Activated naive CD4-positive, alpha-beta T cell treated with anti-CD3 and anti-CD28 coated beads, Interleukin-2, amount 10 ng/mL, durations not matched to agents 7 days and 5 days (primary cell): ENCODE measurements around the gene SMCO4.
"Not testable (repeated sequence)": the region's sequence is repeated elsewhere in the genome, so short reads cannot be mapped to it uniquely, and the experiment has no call there.

Experiments
- CTCF ChIA-PET: fragments of 350-600 bp; sonication (Branson Sonifier 250); formaldehyde crosslinking; loops from one replicate; lab custom pipeline; 2021; ENCODE audit warnings: antibody characterized with exemption; lab: Charles Lee
- DNase-seq: peaks from one replicate; pipeline ENCODE4 v3.0.0-alpha.2; 2020
- H3K27ac Mint-ChIP-seq: one replicate; pipeline ENCODE4 v1.8.0; 2021; ENCODE audit warnings: mild to moderate bottlenecking, moderate library complexity, mixed read lengths
- H3K27me3 Mint-ChIP-seq: one replicate; pipeline ENCODE4 v1.8.0; 2021; ENCODE audit warnings: mild to moderate bottlenecking, mixed read lengths
- H3K36me3 Mint-ChIP-seq: one replicate; pipeline ENCODE4 v1.8.0; 2021; ENCODE audit warnings: mixed read lengths
- H3K4me1 Mint-ChIP-seq: one replicate; pipeline ENCODE4 v1.8.0; 2021; ENCODE audit warnings: mixed read lengths
- H3K4me3 Mint-ChIP-seq: one replicate; pipeline ENCODE4 v1.8.0; 2021; ENCODE audit warnings: mild to moderate bottlenecking, moderate library complexity, mixed read lengths
- H3K9me3 Mint-ChIP-seq: one replicate; pipeline ENCODE4 v1.8.0; 2021; ENCODE audit warnings: mixed read lengths

SMCO4 gene

GRCh38 chr11:93545566-93545965, 2.4 kb upstream of the SMCO4 start:
- no peaks in the 10 kb centered on the region for H3K9me3 Mint-ChIP-seq
- no peak overlapping the region for H3K27ac Mint-ChIP-seq
- H3K4me3 Mint-ChIP-seq, result no peak overlapping the region
- no peak for DNase-seq
- no peaks in the 10 kb centered on the region for H3K36me3 Mint-ChIP-seq
- peaks cover 32% of the 10 kb centered on the region for H3K4me1 Mint-ChIP-seq
- CTCF ChIA-PET, result no interaction called here
- H3K27me3 Mint-ChIP-seq, result peaks cover 17% of the 10 kb centered on the region

GRCh38 chr11:93542811-93543229, 371 bp downstream of the SMCO4 start:
- H3K27ac Mint-ChIP-seq, result peak overlapping the region; percentile 80
- CTCF ChIA-PET, result interaction anchor here (0.7 to 1.5 kb wide), 4 partner anchors 11 to 311 kb away, joined by 3 to 7 read pairs (median 4); no protein-coding TSS in a partner anchor
- peak overlapping the region; percentile 82 for H3K4me3 Mint-ChIP-seq
- no peaks in the 10 kb centered on the region for H3K36me3 Mint-ChIP-seq
- H3K9me3 Mint-ChIP-seq, result no peaks in the 10 kb centered on the region
- H3K27me3 Mint-ChIP-seq, result peaks cover 8% of the 10 kb centered on the region
- DNase-seq, result peak; percentile 46
- peaks cover 34% of the 10 kb centered on the region for H3K4me1 Mint-ChIP-seq

GRCh38 chr11:93541884-93542810, 1.0 kb downstream of the SMCO4 start:
- Mint-ChIP-seq H3K4me3 (peak overlapping the region; percentile 82), H3K27ac (peak overlapping the region; percentile 80), H3K36me3 (no peaks in the 10 kb centered on the region), H3K27me3 (peaks cover 8% of the 10 kb centered on the region), H3K4me1 (peaks cover 40% of the 10 kb centered on the region), H3K9me3 (no peaks in the 10 kb centered on the region)
- CTCF ChIA-PET, result interaction anchor here (0.7 to 1.5 kb wide), 5 partner anchors 10 to 311 kb away, joined by 3 to 7 read pairs (median 3); no protein-coding TSS in a partner anchor
- peak; percentile 64 for DNase-seq

- no peak overlapping the region for H3K27ac Mint-ChIP-seq
- H3K4me3 Mint-ChIP-seq, result no peak overlapping the region
- CTCF ChIA-PET, result interaction anchor here (1.1 kb wide), 1 partner anchor 29 kb away, joined by 3 read pairs; no protein-coding TSS in a partner anchor
- H3K9me3 Mint-ChIP-seq, result no peaks in the 10 kb centered on the region
- H3K4me1 Mint-ChIP-seq, result peaks cover 45% of the 10 kb centered on the region
- peaks cover 4% of the 10 kb centered on the region for H3K27me3 Mint-ChIP-seq
- DNase-seq, result no peak
- no peaks in the 10 kb centered on the region for H3K36me3 Mint-ChIP-seq
These were observed 2.2 kb downstream of the SMCO4 start for GRCh38 chr11:93540896-93541553.

- no peaks in the 10 kb centered on the region for H3K36me3 Mint-ChIP-seq
- H3K27me3 Mint-ChIP-seq, result no peaks in the 10 kb centered on the region
- CTCF ChIA-PET, result no interaction called here
- no peak overlapping the region for H3K4me3 Mint-ChIP-seq
- H3K4me1 Mint-ChIP-seq, result peaks cover 52% of the 10 kb centered on the region
- no peaks in the 10 kb centered on the region for H3K9me3 Mint-ChIP-seq
- DNase-seq, result no peak
- no peak overlapping the region for H3K27ac Mint-ChIP-seq
These were observed 2.9 kb downstream of the SMCO4 start for GRCh38 chr11:93540337-93540736.

GRCh38 chr11:93537767-93538261, 5.4 kb downstream of the SMCO4 start:
- H3K9me3 Mint-ChIP-seq, result no peaks in the 10 kb centered on the region
- CTCF ChIA-PET, result no interaction called here
- no peak for DNase-seq
- H3K4me1 Mint-ChIP-seq, result peaks cover 46% of the 10 kb centered on the region
- H3K27ac Mint-ChIP-seq, result no peak overlapping the region
- H3K27me3 Mint-ChIP-seq, result no peaks in the 10 kb centered on the region
- H3K36me3 Mint-ChIP-seq, result no peaks in the 10 kb centered on the region
- no peak overlapping the region for H3K4me3 Mint-ChIP-seq

GRCh38 chr11:93537049-93537448, 6.1 kb downstream of the SMCO4 start:
- CTCF ChIA-PET, result interaction anchor here (1.0 kb wide), 1 partner anchor 15 kb away, joined by 3 read pairs; no protein-coding TSS in a partner anchor
- Mint-ChIP-seq H3K4me3 (no peak overlapping the region), H3K27me3 (no peaks in the 10 kb centered on the region), H3K36me3 (no peaks in the 10 kb centered on the region), H3K4me1 (peaks cover 46% of the 10 kb centered on the region), H3K9me3 (no peaks in the 10 kb centered on the region), H3K27ac (no peak overlapping the region)
- no peak for DNase-seq

GRCh38 chr11:93536101-93536861, 6.9 kb downstream of the SMCO4 start:
- peaks cover 48% of the 10 kb centered on the region for H3K4me1 Mint-ChIP-seq
- H3K27ac Mint-ChIP-seq, result no peak overlapping the region
- DNase-seq, result no peak
- no peaks in the 10 kb centered on the region for H3K27me3 Mint-ChIP-seq
- no peak overlapping the region for H3K4me3 Mint-ChIP-seq
- no peaks in the 10 kb centered on the region for H3K36me3 Mint-ChIP-seq
- no peaks in the 10 kb centered on the region for H3K9me3 Mint-ChIP-seq
- CTCF ChIA-PET, result interaction anchor here (1.0 kb wide), 1 partner anchor 14 kb away, joined by 3 read pairs; no protein-coding TSS in a partner anchor

- DNase-seq, H3K27me3 Mint-ChIP-seq, H3K4me3 Mint-ChIP-seq, CTCF ChIA-PET, H3K36me3 Mint-ChIP-seq, H3K9me3 Mint-ChIP-seq, H3K27ac Mint-ChIP-seq: not testable (repeated sequence)
- peaks cover 52% of the 10 kb centered on the region for H3K4me1 Mint-ChIP-seq
These were observed 7.6 kb downstream of the SMCO4 start for GRCh38 chr11:93535578-93535977.

GRCh38 chr11:93532806-93533205, 10.4 kb downstream of the SMCO4 start:
- no peaks in the 10 kb centered on the region for H3K9me3 Mint-ChIP-seq
- CTCF ChIA-PET, result interaction anchor here (2.2 kb wide), 1 partner anchor 10 kb away, joined by 7 read pairs; no protein-coding TSS in a partner anchor
- DNase-seq, result no peak
- no peak overlapping the region for H3K4me3 Mint-ChIP-seq
- H3K36me3 Mint-ChIP-seq, result no peaks in the 10 kb centered on the region
- no peak overlapping the region for H3K27ac Mint-ChIP-seq
- no peaks in the 10 kb centered on the region for H3K27me3 Mint-ChIP-seq
- peaks cover 73% of the 10 kb centered on the region for H3K4me1 Mint-ChIP-seq

GRCh38 chr11:93532281-93532789, 10.9 kb downstream of the SMCO4 start:
- H3K27me3 Mint-ChIP-seq, result no peaks in the 10 kb centered on the region
- DNase-seq, result no peak
- H3K36me3 Mint-ChIP-seq, result no peaks in the 10 kb centered on the region
- H3K4me1 Mint-ChIP-seq, result peaks cover 70% of the 10 kb centered on the region
- no peaks in the 10 kb centered on the region for H3K9me3 Mint-ChIP-seq
- no peak overlapping the region for H3K4me3 Mint-ChIP-seq
- CTCF ChIA-PET, result interaction anchor here (0.6 to 2.2 kb wide), 2 partner anchors 10 to 301 kb away, joined by 3 to 7 read pairs; no protein-coding TSS in a partner anchor
- no peak overlapping the region for H3K27ac Mint-ChIP-seq

- H3K4me1 Mint-ChIP-seq, result peaks cover 76% of the 10 kb centered on the region
- H3K36me3 Mint-ChIP-seq, result peaks cover 1% of the 10 kb centered on the region
- peak overlapping the region; percentile 43 for H3K27ac Mint-ChIP-seq
- no peak for DNase-seq
- H3K27me3 Mint-ChIP-seq, result no peaks in the 10 kb centered on the region
- H3K4me3 Mint-ChIP-seq, result no peak overlapping the region
- CTCF ChIA-PET, result interaction anchor here (1.9 kb wide), 1 partner anchor 12 kb away, joined by 5 read pairs; the partner anchor contains the start of gene SMCO4
- no peaks in the 10 kb centered on the region for H3K9me3 Mint-ChIP-seq
These were observed 12.7 kb downstream of the SMCO4 start for GRCh38 chr11:93530468-93530826.

GRCh38 chr11:93529707-93530467, 13.3 kb downstream of the SMCO4 start:
- Mint-ChIP-seq H3K9me3 (no peaks in the 10 kb centered on the region), H3K4me3 (no peak overlapping the region), H3K27ac (peak overlapping the region; percentile 43), H3K4me1 (peaks cover 76% of the 10 kb centered on the region), H3K36me3 (peaks cover 1% of the 10 kb centered on the region), H3K27me3 (no peaks in the 10 kb centered on the region)
- no peak for DNase-seq
- CTCF ChIA-PET, result interaction anchor here (1.9 kb wide), 1 partner anchor 13 kb away, joined by 5 read pairs; the partner anchor contains the start of gene SMCO4
